Astrocyte (in vitro differentiated cells and primary cell): ENCODE measurements around the gene ZNF541. TPM values are rescaled to one million over a fixed set of nuclear protein-coding genes. Genes with fewer than 3 reads are reported as not detected.

Experiments used
- DNase-seq: peaks from one replicate; pipeline ENCODE4 v3.0.0-alpha.2; 2010; ENCODE audit warnings: low read depth
- FAIRE-seq: peaks from 2 replicates; lab custom pipeline; 2011; peaks lifted over from hg19 to GRCh38; lab: Jason Lieb, UNC
- H2AFZ ChIP-seq: 2 replicates; pipeline ENCODE4 v1.6.0; 2012; ENCODE audit warnings: low read depth, low read length, inconsistent platforms
- H3K27ac ChIP-seq: 2 replicates; pipeline ENCODE4 v1.5.1; 2011; ENCODE audit warnings: low read depth, low read length, inconsistent platforms
- H3K27me3 ChIP-seq: 2 replicates; pipeline ENCODE4 v1.6.0; 2011; ENCODE audit warnings: low read length, inconsistent platforms; ENCODE audit not compliant: insufficient read depth
- H3K36me3 ChIP-seq: 2 replicates; pipeline ENCODE4 v1.5.1; 2011; ENCODE audit warnings: low read length, inconsistent platforms; ENCODE audit not compliant: insufficient read depth
- H3K4me1 ChIP-seq: 2 replicates; pipeline ENCODE4 v1.5.1; 2011; ENCODE audit warnings: low read length, inconsistent platforms; ENCODE audit not compliant: insufficient read depth
- H3K4me2 ChIP-seq: 2 replicates; pipeline ENCODE4 v1.6.0; 2012; ENCODE audit warnings: low read length, inconsistent platforms
- H3K4me3 ChIP-seq: 2 replicates; pipeline ENCODE4 v1.5.1; 2011; ENCODE audit warnings: low read depth, mild to moderate bottlenecking, low read length, inconsistent platforms; ENCODE audit not compliant: insufficient read depth
- H3K79me2 ChIP-seq: 2 replicates; pipeline ENCODE4 v1.6.0; 2012; ENCODE audit warnings: mild to moderate bottlenecking, low read length, inconsistent platforms; ENCODE audit not compliant: insufficient read depth
- H3K9ac ChIP-seq: 2 replicates; pipeline ENCODE4 v1.6.0; 2012; ENCODE audit warnings: mild to moderate bottlenecking, low read length, inconsistent platforms
- H3K9me3 ChIP-seq: 2 replicates; pipeline ENCODE4 v1.5.1; 2012; ENCODE audit warnings: low read depth, mild to moderate bottlenecking, low read length, inconsistent platforms; ENCODE audit not compliant: insufficient read depth
- H4K20me1 ChIP-seq: 2 replicates; pipeline ENCODE4 v1.6.0; 2012; ENCODE audit warnings: low read length, inconsistent platforms; ENCODE audit not compliant: insufficient read depth
- H3K27ac Mint-ChIP-seq: one replicate; pipeline ENCODE4 v1.8.0; 2021; ENCODE audit warnings: mild to moderate bottlenecking, mixed read lengths; ENCODE audit not compliant: unreplicated experiment
- H3K27me3 Mint-ChIP-seq: one replicate; pipeline ENCODE4 v1.8.0; 2021; ENCODE audit warnings: low read depth, mixed read lengths; ENCODE audit not compliant: unreplicated experiment
- H3K36me3 Mint-ChIP-seq: one replicate; pipeline ENCODE4 v1.8.0; 2021; ENCODE audit warnings: low read depth, mixed read lengths; ENCODE audit not compliant: unreplicated experiment
- H3K4me1 Mint-ChIP-seq: one replicate; pipeline ENCODE4 v1.8.0; 2021; ENCODE audit warnings: low read depth, mixed read lengths; ENCODE audit not compliant: unreplicated experiment
- H3K4me3 Mint-ChIP-seq: one replicate; pipeline ENCODE4 v1.8.0; 2021; ENCODE audit warnings: mild to moderate bottlenecking, moderate library complexity, mixed read lengths; ENCODE audit not compliant: unreplicated experiment
- H3K9me3 Mint-ChIP-seq: one replicate; pipeline ENCODE4 v1.8.0; 2021; ENCODE audit warnings: mild to moderate bottlenecking, mixed read lengths; ENCODE audit not compliant: unreplicated experiment
- CTCF ChIP-seq: IDR thresholded peaks from 2 replicates; pipeline ENCODE4 v1.5.1; 2011; ENCODE audit warnings: low read depth, mild to moderate bottlenecking, inconsistent platforms, low read length, moderate library complexity; ENCODE audit not compliant: insufficient read depth
- EZH2 ChIP-seq: IDR thresholded peaks from 2 replicates; pipeline ENCODE4 v1.6.1; 2012; ENCODE audit warnings: mild to moderate bottlenecking, low read length, inconsistent platforms; ENCODE audit not compliant: insufficient read depth
- total RNA-seq: library from RNA; stranded (reverse); gene quantifications from 2 replicates; pipeline ENCODE4 v1.2.1, GENCODE V29; 2021

Gene ZNF541
- total RNA-seq, 1 donor from 2014 or later = not detected

- peaks cover 90% of the 10 kb centered on the region for H3K79me2 ChIP-seq
- no peak overlapping the region for H3K4me3 ChIP-seq
- H3K27ac Mint-ChIP-seq = peak overlapping the region; percentile 66
- peak overlapping the region; percentile 61 for H3K27ac ChIP-seq
- peak overlapping the region; percentile 46 for H3K4me3 Mint-ChIP-seq
- no peaks in the 10 kb centered on the region for H3K36me3 ChIP-seq
- no peaks in the 10 kb centered on the region for H3K9me3 ChIP-seq
- peaks cover 76% of the 10 kb centered on the region for H4K20me1 ChIP-seq
- no peaks in the 10 kb centered on the region for H3K9me3 Mint-ChIP-seq
- H3K27me3 Mint-ChIP-seq = no peaks in the 10 kb centered on the region
- peaks cover 26% of the 10 kb centered on the region for H3K4me1 Mint-ChIP-seq
- H3K4me2 ChIP-seq = peak overlapping the region; percentile 68
- FAIRE-seq (no peak), DNase-seq (peak; percentile 68)
- peak overlapping the region; percentile 56 for H3K9ac ChIP-seq
- peaks cover 2% of the 10 kb centered on the region for H3K36me3 Mint-ChIP-seq
- no peak overlapping the region for H2AFZ ChIP-seq
- TF ChIP-seq EZH2 = no peak
- no peak for TF ChIP-seq CTCF
- H3K4me1 ChIP-seq = peaks cover 20% of the 10 kb centered on the region
- no peaks in the 10 kb centered on the region for H3K27me3 ChIP-seq
These were observed 40.4 kb upstream of the ZNF541 start for GRCh38 chr19:47613165-47614020.

GRCh38 chr19:47610902-47611301 is 38.0 kb upstream of the ZNF541 start:
- DNase-seq (no peak), FAIRE-seq (no peak)
- TF ChIP-seq EZH2 = no peak
- no peak for TF ChIP-seq CTCF
- peak overlapping the region; percentile 83 for H3K4me3 Mint-ChIP-seq
- peak overlapping the region; percentile 89 for H3K9ac ChIP-seq
- peak overlapping the region; percentile 92 for H3K4me2 ChIP-seq
- peak overlapping the region; percentile 67 for H3K27ac Mint-ChIP-seq
- peaks cover 58% of the 10 kb centered on the region for H4K20me1 ChIP-seq
- H3K27ac ChIP-seq = no peak overlapping the region
- H2AFZ ChIP-seq = no peak overlapping the region
- H3K36me3 Mint-ChIP-seq = peaks cover 2% of the 10 kb centered on the region
- H3K27me3 ChIP-seq = no peaks in the 10 kb centered on the region
- peaks cover 75% of the 10 kb centered on the region for H3K79me2 ChIP-seq
- H3K4me1 Mint-ChIP-seq = peaks cover 27% of the 10 kb centered on the region
- H3K4me3 ChIP-seq = peak overlapping the region; percentile 70
- H3K9me3 ChIP-seq = no peaks in the 10 kb centered on the region
- no peaks in the 10 kb centered on the region for H3K27me3 Mint-ChIP-seq
- H3K4me1 ChIP-seq = peaks cover 24% of the 10 kb centered on the region
- H3K36me3 ChIP-seq = no peaks in the 10 kb centered on the region
- no peaks in the 10 kb centered on the region for H3K9me3 Mint-ChIP-seq
